H9 (cell line): Measurements from ENCODE around the gene MERTK. TPM values are rescaled to one million over a fixed set of nuclear protein-coding genes. Genes with fewer than 3 reads are reported as not detected.

Source experiments
- DNase-seq: peaks from one replicate; pipeline ENCODE4 v3.0.0-alpha.2; 2017
- H2AFZ ChIP-seq: one replicate; pipeline ENCODE4 v1.6.1; 2013; ENCODE audit warnings: mild to moderate bottlenecking, low read length, control low read depth, moderate library complexity
- H2AK5ac ChIP-seq: 2 replicates; pipeline ENCODE4 v1.6.1; 2013; ENCODE audit warnings: low read length, control low read depth, mixed read lengths; ENCODE audit not compliant: insufficient read length
- H2BK120ac ChIP-seq: one replicate; pipeline ENCODE4 v1.6.1; 2013; ENCODE audit warnings: low read depth, mild to moderate bottlenecking, low read length, control low read depth, inconsistent platforms; ENCODE audit not compliant: poor library complexity, severe bottlenecking
- H2BK12ac ChIP-seq: 2 replicates; pipeline ENCODE4 v1.6.1; 2013; ENCODE audit warnings: low read length, control low read depth, mixed read lengths, low read depth; ENCODE audit not compliant: insufficient read length
- H2BK15ac ChIP-seq: 2 replicates; pipeline ENCODE4 v1.6.1; 2013; ENCODE audit warnings: low read depth, low read length, control low read depth
- H2BK20ac ChIP-seq: one replicate; pipeline ENCODE4 v1.6.1; 2013; ENCODE audit warnings: low read depth, mild to moderate bottlenecking, low read length, control low read depth, inconsistent platforms; ENCODE audit not compliant: poor library complexity, severe bottlenecking
- H2BK5ac ChIP-seq: 2 replicates; pipeline ENCODE4 v1.6.1; 2013; ENCODE audit warnings: low read length, control low read depth, mixed read lengths; ENCODE audit not compliant: insufficient read length
- H3K14ac ChIP-seq: 2 replicates; pipeline ENCODE4 v1.6.1; 2013; ENCODE audit warnings: low read length, control low read depth; ENCODE audit not compliant: insufficient read depth
- H3K18ac ChIP-seq: 2 replicates; pipeline ENCODE4 v1.6.1; 2013; ENCODE audit warnings: low read depth, mild to moderate bottlenecking, mixed read lengths, low read length, control low read depth; ENCODE audit not compliant: insufficient read length
- H3K23ac ChIP-seq: 2 replicates; pipeline ENCODE4 v1.6.1; 2013; ENCODE audit warnings: low read length, control low read depth, mixed read lengths, low read depth; ENCODE audit not compliant: insufficient read length
- H3K23me2 ChIP-seq: 2 replicates; pipeline ENCODE4 v1.6.1; 2013; ENCODE audit warnings: low read depth, mild to moderate bottlenecking, mixed read lengths, low read length, control low read depth; ENCODE audit not compliant: insufficient read length, poor library complexity, severe bottlenecking
- H3K27ac ChIP-seq: 2 replicates; pipeline ENCODE4 v1.5.1; 2013; ENCODE audit warnings: low read length, control low read depth, mixed read lengths, low read depth; ENCODE audit not compliant: insufficient read length
- H3K27me3 ChIP-seq: 2 replicates; pipeline ENCODE4 v1.6.1; 2013; ENCODE audit warnings: low read length, control low read depth, inconsistent platforms; ENCODE audit not compliant: insufficient read depth
- H3K4ac ChIP-seq: 2 replicates; pipeline ENCODE4 v1.6.1; 2013; ENCODE audit warnings: low read depth, mild to moderate bottlenecking, control low read depth, inconsistent platforms, low read length, moderate library complexity
- H3K4me1 ChIP-seq: 2 replicates; pipeline ENCODE4 v1.6.1; 2013; ENCODE audit warnings: low read length, control low read depth, inconsistent platforms; ENCODE audit not compliant: insufficient read depth
- H3K4me2 ChIP-seq: 2 replicates; pipeline ENCODE4 v1.6.1; 2013; ENCODE audit warnings: low read length, control low read depth, mixed read lengths; ENCODE audit not compliant: insufficient read length, insufficient read depth
- H3K56ac ChIP-seq: 2 replicates; pipeline ENCODE4 v1.6.1; 2013; ENCODE audit warnings: low read depth, mild to moderate bottlenecking, mixed read lengths, low read length, control low read depth; ENCODE audit not compliant: insufficient read length
- H3K79me1 ChIP-seq: 2 replicates; pipeline ENCODE4 v1.6.1; 2013; ENCODE audit warnings: low read depth, mild to moderate bottlenecking, moderate library complexity, low read length, control low read depth, inconsistent platforms; ENCODE audit not compliant: insufficient read depth, poor library complexity, severe bottlenecking
- H3K79me2 ChIP-seq: 2 replicates; pipeline ENCODE4 v1.6.1; 2013; ENCODE audit warnings: low read length, control low read depth, inconsistent platforms; ENCODE audit not compliant: insufficient read depth
- H3K9ac ChIP-seq: 2 replicates; pipeline ENCODE4 v1.6.1; 2013; ENCODE audit warnings: low read length, control low read depth, mixed read lengths; ENCODE audit not compliant: insufficient read length; ENCODE audit errors: extremely low read depth
- H3K9me3 ChIP-seq: one replicate; pipeline ENCODE4 v1.6.1; 2013; ENCODE audit warnings: low read depth, low read length, inconsistent platforms; ENCODE audit not compliant: control insufficient read depth
- H3T11ph ChIP-seq: one replicate; pipeline ENCODE4 v1.6.1; 2013; ENCODE audit warnings: mild to moderate bottlenecking, low read length, control low read depth, inconsistent platforms
- H4K20me1 ChIP-seq: one replicate; pipeline ENCODE4 v1.6.1; 2013; ENCODE audit not compliant: control insufficient read depth, insufficient read length, insufficient read depth
- H4K5ac ChIP-seq: 2 replicates; pipeline ENCODE4 v1.6.1; 2013; ENCODE audit warnings: low read depth, mild to moderate bottlenecking, mixed read lengths, low read length, control low read depth; ENCODE audit not compliant: insufficient read length
- H4K8ac ChIP-seq: replicated peaks from 2 replicates; pipeline ENCODE4 v1.6.1; 2013; ENCODE audit warnings: low read length, control low read depth, mixed read lengths, low read depth; ENCODE audit not compliant: insufficient read length
- H4K91ac ChIP-seq: 2 replicates; pipeline ENCODE4 v1.6.1; 2013; ENCODE audit warnings: low read depth, mild to moderate bottlenecking, moderate library complexity, mixed read lengths, low read length, control low read depth; ENCODE audit not compliant: insufficient read length
- H3K27ac Mint-ChIP-seq, 3 experiments: 2 replicates in 2 of 3; 3 replicates in 1 of 3; pipeline ENCODE4 v1.8.0; 2020 to 2021; ENCODE audit warnings: mixed read lengths in 3 of 3, mild to moderate bottlenecking in 1 of 3, moderate library complexity in 1 of 3
- H3K27me3 Mint-ChIP-seq: 2 replicates; pipeline ENCODE4 v1.8.0; 2021; ENCODE audit warnings: low read depth, mild to moderate bottlenecking, moderate library complexity, mixed read lengths
- H3K36me3 Mint-ChIP-seq, 3 experiments: 2 replicates in 2 of 3; 3 replicates in 1 of 3; pipeline ENCODE4 v1.8.0; 2020 to 2021; ENCODE audit warnings: low read depth in 3 of 3, mixed read lengths in 3 of 3; ENCODE audit not compliant: insufficient read depth in 1 of 3
- H3K4me1 Mint-ChIP-seq, 2 experiments: 2 replicates each; pipeline ENCODE4 v1.8.0; 2020; ENCODE audit warnings: mixed read lengths in 2 of 2
- H3K4me3 Mint-ChIP-seq, 2 experiments: 2 replicates in 1 of 2; 3 replicates in 1 of 2; pipeline ENCODE4 v1.8.0; 2020 to 2021; ENCODE audit warnings: mild to moderate bottlenecking in 2 of 2, mixed read lengths in 2 of 2, moderate library complexity in 1 of 2
- H3K9me3 Mint-ChIP-seq, 2 experiments: 2 replicates in 1 of 2; 3 replicates in 1 of 2; pipeline ENCODE4 v1.8.0; 2020; ENCODE audit warnings: mild to moderate bottlenecking in 2 of 2, mixed read lengths in 2 of 2, moderate library complexity in 1 of 2
- WGBS: extraction: QIAGEN DNeasy Blood & Tissue Kit; methylation state at CpG from one replicate; pipeline ENCODE4 v1.1.7; 2013; ENCODE audit warnings: missing lambda C conversion rate, low lambda C conversion rate, mixed read lengths; ENCODE audit not compliant: insufficient read length; ENCODE audit errors: extremely low coverage; 5-methylcytosine and 5-hydroxymethylcytosine counted together
- total RNA-seq: library from RNA; stranded (reverse); gene quantifications from 2 replicates; pipeline ENCODE4 v1.2.1, GENCODE V29; 2021
- TF ChIP-seq, protein P1 (sequence below): fragments of 200-600 bp; sonication (generic); conservative IDR thresholded peaks from 3 replicates; pipeline ENCODE4 v1.8.0; 2021; ENCODE audit warnings: antibody characterized with exemption, mild to moderate bottlenecking

Gene MERTK
- total RNA-seq, 1 experiment from 2014 or later: 4.8 TPM

GRCh38 chr2:111945444-111946293, 47.3 kb downstream of the MERTK start:
- Histone ChIP-seq H2AFZ (no peak overlapping the region), H3K27me3 (no peaks in the 10 kb centered on the region), H2BK120ac (no peak overlapping the region), H3T11ph (no peak overlapping the region), H3K9me3 (no peaks in the 10 kb centered on the region), H2BK5ac (no peak overlapping the region), H3K4me1 (peaks cover 2% of the 10 kb centered on the region; the same call in 1 of the 2 replicates), H2BK12ac (no peak overlapping the region), H2BK20ac (no peak overlapping the region), H3K27ac (no peak overlapping the region), H3K79me2 (no peaks in the 10 kb centered on the region), H3K4me2 (no peak overlapping the region), H3K79me1 (no peaks in the 10 kb centered on the region), H3K56ac (no peak overlapping the region), H4K5ac (no peak overlapping the region), H2BK15ac (no peak overlapping the region), H3K9ac (no peak overlapping the region), H3K14ac (no peak overlapping the region), H3K4ac (no peak overlapping the region), H3K23me2 (no peaks in the 10 kb centered on the region), H4K8ac (no peak overlapping the region), H4K20me1 (no peaks in the 10 kb centered on the region), H4K91ac (no peak overlapping the region), H2AK5ac (no peak overlapping the region), H3K18ac (no peak overlapping the region), H3K23ac (no peak overlapping the region)
- WGBS: no CpG with 5 or more reads among the region's 2 CpGs
- H3K36me3 Mint-ChIP-seq: peaks cover 0 to 2% (median 2%) of the 10 kb centered on the region in 3 experiments; a peak in 4 of 7 replicates
- no peak for DNase-seq
- H3K9me3 Mint-ChIP-seq: no peaks in the 10 kb centered on the region
- H3K4me3 Mint-ChIP-seq: no peak overlapping the region
- peak overlapping the region in 1 of 3 experiments; percentile 70; a peak in 2 of 7 replicates for H3K27ac Mint-ChIP-seq
- TF ChIP-seq, protein P1, sequence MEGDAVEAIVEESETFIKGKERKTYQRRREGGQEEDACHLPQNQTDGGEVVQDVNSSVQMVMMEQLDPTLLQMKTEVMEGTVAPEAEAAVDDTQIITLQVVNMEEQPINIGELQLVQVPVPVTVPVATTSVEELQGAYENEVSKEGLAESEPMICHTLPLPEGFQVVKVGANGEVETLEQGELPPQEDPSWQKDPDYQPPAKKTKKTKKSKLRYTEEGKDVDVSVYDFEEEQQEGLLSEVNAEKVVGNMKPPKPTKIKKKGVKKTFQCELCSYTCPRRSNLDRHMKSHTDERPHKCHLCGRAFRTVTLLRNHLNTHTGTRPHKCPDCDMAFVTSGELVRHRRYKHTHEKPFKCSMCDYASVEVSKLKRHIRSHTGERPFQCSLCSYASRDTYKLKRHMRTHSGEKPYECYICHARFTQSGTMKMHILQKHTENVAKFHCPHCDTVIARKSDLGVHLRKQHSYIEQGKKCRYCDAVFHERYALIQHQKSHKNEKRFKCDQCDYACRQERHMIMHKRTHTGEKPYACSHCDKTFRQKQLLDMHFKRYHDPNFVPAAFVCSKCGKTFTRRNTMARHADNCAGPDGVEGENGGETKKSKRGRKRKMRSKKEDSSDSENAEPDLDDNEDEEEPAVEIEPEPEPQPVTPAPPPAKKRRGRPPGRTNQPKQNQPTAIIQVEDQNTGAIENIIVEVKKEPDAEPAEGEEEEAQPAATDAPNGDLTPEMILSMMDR: no peak
- peaks cover 14 to 19% of the 10 kb centered on the region in 2 experiments for H3K4me1 Mint-ChIP-seq
- H3K27me3 Mint-ChIP-seq: no peaks in the 10 kb centered on the region; the same call in 1 of the 2 replicates
